ENCODE results near the gene ARHGEF37. TPM values are rescaled to one million over a fixed set of nuclear protein-coding genes. Genes with fewer than 3 reads are reported as not detected.

The ARHGEF37 gene
- total and polyA plus RNA-seq, 8 donors = 4.2 to 7.3 (median 5.2) TPM

DNA sequence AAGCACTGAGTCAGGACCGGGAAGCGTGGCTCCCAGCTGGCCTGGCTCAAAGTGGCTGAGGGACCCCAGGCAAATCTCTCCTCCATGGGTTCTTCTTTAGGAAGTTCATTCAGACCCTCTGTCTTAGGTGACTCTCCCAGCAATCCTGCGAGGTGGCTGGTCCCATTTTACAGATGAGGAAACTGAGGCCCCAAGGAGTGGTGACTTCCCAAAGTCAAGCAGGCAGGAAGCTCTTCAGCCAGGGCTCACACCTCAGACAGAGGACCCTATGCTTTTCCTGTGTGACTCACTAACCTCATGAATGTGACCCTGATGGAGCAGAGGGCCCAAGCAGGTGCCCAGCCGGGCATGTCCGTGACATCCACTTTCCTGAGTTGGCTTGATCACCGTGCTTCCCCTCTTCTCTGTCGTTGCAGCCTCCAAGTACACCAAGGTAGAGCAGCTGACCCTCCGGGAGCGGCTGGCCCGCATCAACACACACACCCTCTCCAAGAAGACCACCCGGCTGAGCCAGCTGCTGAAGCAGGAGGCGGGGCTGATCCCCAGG is 36.5 kb downstream of the ARHGEF37 start:
- H3K36me3 ChIP-seq = peaks cover 0 to 7% of the 10 kb centered on the region in 2 donors
- no peak for DNase-seq
- no peak overlapping the region for H3K27ac ChIP-seq
- H3K27me3 ChIP-seq = no peaks in the 10 kb centered on the region
- TF ChIP-seq, protein P1, sequence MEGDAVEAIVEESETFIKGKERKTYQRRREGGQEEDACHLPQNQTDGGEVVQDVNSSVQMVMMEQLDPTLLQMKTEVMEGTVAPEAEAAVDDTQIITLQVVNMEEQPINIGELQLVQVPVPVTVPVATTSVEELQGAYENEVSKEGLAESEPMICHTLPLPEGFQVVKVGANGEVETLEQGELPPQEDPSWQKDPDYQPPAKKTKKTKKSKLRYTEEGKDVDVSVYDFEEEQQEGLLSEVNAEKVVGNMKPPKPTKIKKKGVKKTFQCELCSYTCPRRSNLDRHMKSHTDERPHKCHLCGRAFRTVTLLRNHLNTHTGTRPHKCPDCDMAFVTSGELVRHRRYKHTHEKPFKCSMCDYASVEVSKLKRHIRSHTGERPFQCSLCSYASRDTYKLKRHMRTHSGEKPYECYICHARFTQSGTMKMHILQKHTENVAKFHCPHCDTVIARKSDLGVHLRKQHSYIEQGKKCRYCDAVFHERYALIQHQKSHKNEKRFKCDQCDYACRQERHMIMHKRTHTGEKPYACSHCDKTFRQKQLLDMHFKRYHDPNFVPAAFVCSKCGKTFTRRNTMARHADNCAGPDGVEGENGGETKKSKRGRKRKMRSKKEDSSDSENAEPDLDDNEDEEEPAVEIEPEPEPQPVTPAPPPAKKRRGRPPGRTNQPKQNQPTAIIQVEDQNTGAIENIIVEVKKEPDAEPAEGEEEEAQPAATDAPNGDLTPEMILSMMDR (IDR thresholded peaks at IDR 0.05) = no peak
- no peaks in the 10 kb centered on the region for H3K4me1 ChIP-seq
- ATAC-seq = no peak
- H3K9me3 ChIP-seq = no peaks in the 10 kb centered on the region
- intact Hi-C loops (cut with DNase I) = loop anchor here in 1 of 2 donors (5.0 kb wide), 1 partner anchor 176 kb away; no protein-coding TSS in a partner anchor
- H3K4me3 ChIP-seq = no peak overlapping the region

DNA sequence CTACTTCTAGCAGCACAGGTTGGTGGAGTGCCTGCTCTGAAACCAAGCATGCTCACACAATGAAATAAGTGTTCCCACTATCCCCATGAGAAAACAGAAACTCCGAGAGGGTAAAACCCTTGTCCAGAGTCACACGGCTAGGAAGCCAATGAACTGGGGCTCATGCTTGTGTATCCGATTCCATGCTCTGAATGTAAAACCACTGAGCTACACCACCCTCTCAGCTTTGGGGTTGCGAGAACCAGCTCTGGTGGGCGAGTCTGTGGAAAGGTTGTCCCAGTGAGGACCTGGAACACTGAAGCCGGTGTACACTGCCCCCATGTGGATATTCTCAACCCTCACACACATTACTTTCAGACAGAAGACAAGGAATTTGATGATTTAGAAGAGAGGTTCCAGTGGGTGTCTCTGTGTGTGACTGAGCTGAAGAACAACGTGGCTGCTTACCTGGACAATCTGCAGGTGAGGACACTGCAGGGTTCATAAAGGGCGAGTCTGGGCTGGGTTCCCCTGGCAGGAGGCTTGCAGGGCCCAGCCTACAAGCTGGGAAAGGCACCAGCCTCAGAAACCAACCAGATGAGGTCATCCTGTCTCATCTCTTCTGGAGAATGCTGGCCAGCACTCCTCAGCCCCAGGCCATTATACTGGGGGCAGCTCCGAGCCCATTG is 37.4 kb downstream of the ARHGEF37 start:
- Histone ChIP-seq H3K36me3 (peaks cover 0 to 7% of the 10 kb centered on the region in 2 donors), H3K4me1 (no peaks in the 10 kb centered on the region), H3K27ac (no peak overlapping the region), H3K27me3 (no peaks in the 10 kb centered on the region), H3K9me3 (no peaks in the 10 kb centered on the region), H3K4me3 (no peak overlapping the region)
- TF ChIP-seq, protein P1 (IDR thresholded peaks at IDR 0.05) = peak; percentile 44 to 45
- DNase-seq (peak in 2 of 4 donors; percentile 32 to 54), ATAC-seq (peak; percentile 89)
- intact Hi-C loops (cut with DNase I) = loop anchor here in 1 of 2 donors (5.0 kb wide), 1 partner anchor 176 kb away; no protein-coding TSS in a partner anchor

DNA sequence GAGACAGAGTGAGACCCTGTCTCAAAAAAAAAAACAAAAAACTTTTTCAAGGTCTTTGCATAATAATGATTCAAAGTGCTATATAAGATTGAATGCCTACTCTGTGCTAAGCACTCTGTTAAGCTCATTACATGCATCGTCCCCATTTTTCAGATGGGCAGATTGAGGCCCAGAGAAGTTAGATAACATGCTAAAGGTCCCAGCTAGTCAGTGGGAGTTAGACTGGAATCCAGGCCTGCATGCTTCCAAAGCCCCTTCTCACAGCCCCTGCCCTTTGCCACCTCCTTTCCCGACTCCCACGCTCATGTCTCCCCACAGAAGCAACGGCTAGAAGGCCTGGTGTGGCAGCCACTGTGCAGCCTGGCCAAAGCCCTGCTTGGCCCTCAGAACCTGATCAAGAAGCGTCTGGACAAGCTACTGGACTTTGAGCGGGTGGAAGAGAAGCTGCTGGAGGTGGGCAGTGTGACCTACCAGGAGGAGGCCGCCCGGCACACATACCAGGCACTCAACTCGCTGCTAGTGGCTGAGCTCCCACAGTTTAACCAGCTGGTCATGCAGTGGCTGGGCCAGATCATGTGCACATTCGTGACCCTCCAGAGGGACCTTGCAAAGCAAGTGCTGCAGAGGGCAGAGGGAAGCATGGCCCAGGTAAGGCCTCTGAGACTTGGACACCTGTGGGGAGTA is 40.3 kb downstream of the ARHGEF37 start:
- ATAC-seq = no peak
- TF ChIP-seq, protein P1 (IDR thresholded peaks at IDR 0.05) = no peak
- Histone ChIP-seq H3K4me3 (no peak overlapping the region), H3K36me3 (peaks cover 0 to 7% of the 10 kb centered on the region in 2 donors), H3K27me3 (no peaks in the 10 kb centered on the region), H3K27ac (no peak overlapping the region), H3K4me1 (no peaks in the 10 kb centered on the region), H3K9me3 (no peaks in the 10 kb centered on the region)
- no peak for DNase-seq
- intact Hi-C loops (cut with DNase I) = no loop called here

DNA sequence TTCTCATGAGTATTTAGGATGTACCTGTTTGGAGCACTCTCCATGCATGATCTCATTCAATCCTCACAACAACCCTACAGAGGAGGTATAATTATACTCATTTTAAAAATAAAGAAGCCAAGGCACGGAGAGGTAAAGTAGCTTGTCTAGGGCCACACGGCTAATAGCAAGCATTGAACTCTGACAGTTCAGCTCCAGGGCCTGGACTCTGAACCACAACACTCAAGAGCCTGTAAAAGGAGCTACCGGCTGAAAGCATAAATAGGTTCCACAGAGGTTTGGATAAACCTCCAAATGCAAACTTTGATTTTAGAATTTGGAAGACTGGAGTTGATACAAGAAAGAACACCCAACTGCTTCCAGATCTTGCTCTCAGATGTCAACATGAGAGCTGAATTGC is 41.2 kb downstream of the ARHGEF37 start:
- TF ChIP-seq, protein P1 (IDR thresholded peaks at IDR 0.05) = no peak
- no peaks in the 10 kb centered on the region for H3K4me1 ChIP-seq
- no peak overlapping the region for H3K4me3 ChIP-seq
- DNase-seq (no peak), ATAC-seq (no peak)
- intact Hi-C loops (cut with DNase I) = no loop called here
- H3K36me3 ChIP-seq = peaks cover 0 to 7% of the 10 kb centered on the region in 2 donors
- no peak overlapping the region for H3K27ac ChIP-seq
- no peaks in the 10 kb centered on the region for H3K27me3 ChIP-seq
- H3K9me3 ChIP-seq = no peaks in the 10 kb centered on the region

DNA sequence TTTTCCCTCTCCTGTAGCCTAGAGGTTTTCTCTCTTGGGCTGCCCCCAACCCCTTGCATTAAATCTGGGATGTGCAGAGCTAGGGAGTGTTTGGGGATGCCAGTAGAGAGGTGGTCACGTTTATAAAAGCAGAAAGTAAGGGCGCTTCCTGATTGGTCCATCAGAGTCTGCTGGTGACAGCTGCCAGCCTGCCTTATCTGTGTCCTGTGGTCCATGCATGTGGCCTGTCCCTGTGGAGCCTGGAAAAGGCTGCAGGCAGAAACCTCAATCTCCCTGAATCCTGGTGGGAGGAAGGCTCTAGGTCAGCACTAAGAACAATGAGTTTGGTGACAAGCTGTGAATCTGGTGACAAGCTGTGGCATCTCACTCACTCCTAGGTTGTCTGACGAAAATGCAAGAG is 42.2 kb downstream of the ARHGEF37 start:
- H3K9me3 ChIP-seq = no peaks in the 10 kb centered on the region
- no peak overlapping the region for H3K27ac ChIP-seq
- no peak overlapping the region for H3K4me3 ChIP-seq
- TF ChIP-seq, protein P1 (IDR thresholded peaks at IDR 0.05) = no peak
- intact Hi-C loops (cut with DNase I) = no loop called here
- H3K4me1 ChIP-seq = no peaks in the 10 kb centered on the region
- ATAC-seq = no peak
- peaks cover 0 to 7% of the 10 kb centered on the region in 2 donors for H3K36me3 ChIP-seq
- DNase-seq = no peak
- no peaks in the 10 kb centered on the region for H3K27me3 ChIP-seq
